ENCODE results near the gene CYP4V2.
A peak's percentile ranks its signal among the peaks of the same experiment; 100 is the strongest.

The CYP4V2 gene

DNA sequence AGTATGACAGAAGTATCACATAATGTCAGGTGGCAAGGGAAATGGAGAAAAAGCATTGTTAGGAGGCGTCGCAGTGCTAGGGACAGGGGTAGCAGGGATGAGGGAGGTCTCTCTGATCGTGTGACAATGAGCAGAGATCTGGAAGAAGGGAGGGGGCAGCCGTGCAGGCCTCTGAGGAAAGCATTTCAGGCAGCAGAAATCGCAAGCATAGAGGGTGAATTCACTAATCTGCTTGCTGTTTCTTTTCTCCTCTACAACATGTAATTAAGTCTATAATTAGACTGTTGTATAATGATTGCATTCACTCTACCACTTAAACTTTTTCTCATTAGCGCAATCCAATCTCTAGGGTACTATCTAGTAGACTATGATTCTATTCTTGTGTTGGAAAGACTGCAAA is 9.1 kb downstream of the CYP4V2 start:
- DNase-seq, result no peak
- Histone ChIP-seq H3K4me1 (peaks cover 0 to 3% (median 0%) of the 10 kb centered on the region in 4 donors), H3K9me3 (no peaks in the 10 kb centered on the region), H3K27me3 (no peaks in the 10 kb centered on the region), H3K36me3 (peaks cover 6 to 28% (median 15%) of the 10 kb centered on the region in 3 donors), H3K27ac (no peak overlapping the region), H3K4me3 (no peak overlapping the region)
- TF ChIP-seq, protein P1, sequence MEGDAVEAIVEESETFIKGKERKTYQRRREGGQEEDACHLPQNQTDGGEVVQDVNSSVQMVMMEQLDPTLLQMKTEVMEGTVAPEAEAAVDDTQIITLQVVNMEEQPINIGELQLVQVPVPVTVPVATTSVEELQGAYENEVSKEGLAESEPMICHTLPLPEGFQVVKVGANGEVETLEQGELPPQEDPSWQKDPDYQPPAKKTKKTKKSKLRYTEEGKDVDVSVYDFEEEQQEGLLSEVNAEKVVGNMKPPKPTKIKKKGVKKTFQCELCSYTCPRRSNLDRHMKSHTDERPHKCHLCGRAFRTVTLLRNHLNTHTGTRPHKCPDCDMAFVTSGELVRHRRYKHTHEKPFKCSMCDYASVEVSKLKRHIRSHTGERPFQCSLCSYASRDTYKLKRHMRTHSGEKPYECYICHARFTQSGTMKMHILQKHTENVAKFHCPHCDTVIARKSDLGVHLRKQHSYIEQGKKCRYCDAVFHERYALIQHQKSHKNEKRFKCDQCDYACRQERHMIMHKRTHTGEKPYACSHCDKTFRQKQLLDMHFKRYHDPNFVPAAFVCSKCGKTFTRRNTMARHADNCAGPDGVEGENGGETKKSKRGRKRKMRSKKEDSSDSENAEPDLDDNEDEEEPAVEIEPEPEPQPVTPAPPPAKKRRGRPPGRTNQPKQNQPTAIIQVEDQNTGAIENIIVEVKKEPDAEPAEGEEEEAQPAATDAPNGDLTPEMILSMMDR (IDR thresholded peaks at IDR 0.05), result no peak
- intact Hi-C loops (cut with DNase I; ENCODE audit: low total_unique reads), result no loop called here

DNA sequence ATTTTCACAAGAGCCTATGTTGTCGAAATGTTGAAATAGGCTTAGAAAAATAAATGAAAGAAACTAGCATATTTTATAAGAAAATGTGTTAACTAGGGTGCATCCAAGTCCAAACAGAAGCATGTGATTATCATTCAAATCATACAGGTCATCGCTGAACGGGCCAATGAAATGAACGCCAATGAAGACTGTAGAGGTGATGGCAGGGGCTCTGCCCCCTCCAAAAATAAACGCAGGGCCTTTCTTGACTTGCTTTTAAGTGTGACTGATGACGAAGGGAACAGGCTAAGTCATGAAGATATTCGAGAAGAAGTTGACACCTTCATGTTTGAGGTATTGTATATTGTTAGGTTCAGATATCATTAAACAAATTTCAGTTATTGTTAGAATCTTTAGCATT is 9.6 kb downstream of the CYP4V2 start:
- no peak for DNase-seq

DNA sequence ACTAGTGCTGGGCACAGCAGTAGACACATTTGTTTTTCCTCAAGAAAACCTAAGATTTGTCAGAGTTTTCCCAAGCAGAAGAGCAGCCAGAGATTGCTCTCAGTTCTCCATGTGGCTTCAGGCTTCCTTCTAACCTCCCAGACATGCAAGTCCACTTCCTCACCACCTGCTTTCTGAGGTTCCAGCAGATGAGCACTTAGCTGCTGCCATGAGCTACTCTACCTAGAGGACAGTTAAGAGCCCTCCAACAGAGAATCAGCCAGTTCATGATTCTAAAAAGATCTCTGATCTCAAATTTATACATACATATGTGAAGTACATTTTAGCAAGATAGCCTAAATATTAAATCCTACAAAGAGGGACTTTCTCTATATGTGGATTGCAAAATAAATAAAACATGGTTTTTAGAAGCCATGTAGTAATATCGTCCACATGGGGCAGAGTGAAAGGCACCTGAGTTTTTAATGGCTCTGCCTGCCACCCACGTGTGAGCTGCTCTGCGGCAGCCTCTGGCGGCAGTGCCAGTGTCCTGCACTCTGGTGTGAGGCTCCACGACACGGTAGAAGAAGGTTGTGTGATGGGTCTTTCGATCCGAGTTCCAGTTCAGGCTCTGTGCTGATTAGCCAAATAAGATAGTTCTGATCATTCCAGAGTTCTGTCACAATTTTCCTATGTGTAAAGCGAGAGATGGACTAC is 10.3 kb downstream of the CYP4V2 start:
- Histone ChIP-seq H3K27ac (no peak overlapping the region), H3K4me3 (no peak overlapping the region), H3K27me3 (no peaks in the 10 kb centered on the region), H3K36me3 (peaks cover 6 to 31% (median 8%) of the 10 kb centered on the region in 3 donors), H3K9me3 (no peaks in the 10 kb centered on the region), H3K4me1 (peaks cover 0 to 3% (median 0%) of the 10 kb centered on the region in 4 donors)
- DNase-seq, result no peak
- TF ChIP-seq, protein P1 (IDR thresholded peaks at IDR 0.05), result peak; percentile 63 to 66
- intact Hi-C loops (cut with DNase I; ENCODE audit: low total_unique reads), result no loop called here

More for the DNA sequence above, 9.6 kb downstream of the CYP4V2 start:
- Histone ChIP-seq H3K4me3 (no peak overlapping the region), H3K36me3 (peaks cover 6 to 31% (median 11%) of the 10 kb centered on the region in 3 donors), H3K27ac (no peak overlapping the region), H3K4me1 (peaks cover 0 to 3% (median 0%) of the 10 kb centered on the region in 4 donors), H3K9me3 (no peaks in the 10 kb centered on the region), H3K27me3 (no peaks in the 10 kb centered on the region)
- intact Hi-C loops (cut with DNase I; ENCODE audit: low total_unique reads), result no loop called here
- TF ChIP-seq, protein P1 (IDR thresholded peaks at IDR 0.05), result no peak

DNA sequence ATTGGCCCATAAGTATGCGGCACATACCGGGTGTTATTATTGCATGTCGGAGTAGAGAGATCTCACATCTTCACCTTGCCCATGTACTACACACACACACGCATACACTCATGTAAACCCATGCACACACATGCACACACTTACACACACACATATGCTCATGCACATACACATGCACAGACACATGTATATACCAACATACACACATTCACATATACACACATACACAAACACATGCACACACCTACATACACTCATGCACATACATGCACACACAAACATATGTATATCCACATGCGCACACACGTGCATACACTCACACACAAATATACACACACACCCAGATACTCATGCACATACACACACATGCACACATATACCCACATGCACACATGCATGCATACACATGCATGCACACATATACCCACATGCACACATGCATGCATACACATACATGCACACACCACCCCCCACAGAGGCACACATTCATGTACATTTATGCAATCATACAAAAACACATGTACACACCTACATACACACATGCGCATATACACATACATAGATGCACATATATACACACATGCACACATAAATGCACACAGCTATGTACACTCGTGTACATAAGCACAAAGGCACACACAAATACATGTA is 11.2 kb downstream of the CYP4V2 start:
- Histone ChIP-seq H3K9me3 (no peaks in the 10 kb centered on the region), H3K36me3 (peaks cover 0 to 27% (median 0%) of the 10 kb centered on the region in 3 donors), H3K4me3 (no peak overlapping the region), H3K4me1 (peaks cover 0 to 3% (median 0%) of the 10 kb centered on the region in 4 donors), H3K27ac (no peak overlapping the region), H3K27me3 (no peaks in the 10 kb centered on the region)
- no peak for DNase-seq
- intact Hi-C loops (cut with DNase I; ENCODE audit: low total_unique reads), result no loop called here
- TF ChIP-seq, protein P1 (IDR thresholded peaks at IDR 0.05), result no peak

DNA sequence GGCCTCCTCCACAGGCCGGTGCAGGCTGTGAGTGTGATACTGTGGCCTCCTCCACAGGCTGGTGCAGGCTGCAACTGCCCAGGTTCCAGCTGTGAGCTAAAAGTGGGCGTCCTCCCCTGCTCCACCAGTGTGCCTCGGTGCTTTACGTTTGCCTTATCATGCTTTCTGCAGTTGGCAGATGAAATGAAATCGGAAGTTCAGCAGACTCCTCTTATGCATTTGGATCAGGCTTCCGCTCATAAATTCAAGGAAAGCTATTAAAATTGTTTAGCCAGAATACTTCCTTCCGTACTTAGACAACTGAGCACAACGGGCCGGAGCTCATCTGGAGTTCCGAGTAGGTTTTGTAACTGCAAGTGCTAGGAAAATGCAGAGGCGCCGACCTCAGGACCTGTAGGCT is 12.0 kb downstream of the CYP4V2 start:
- Histone ChIP-seq H3K4me3 (peak overlapping the region in 1 of 2 donors; percentile 48), H3K4me1 (peaks cover 0 to 3% (median 0%) of the 10 kb centered on the region in 4 donors), H3K27me3 (no peaks in the 10 kb centered on the region), H3K27ac (peak overlapping the region in 1 of 2 donors; percentile 63), H3K9me3 (no peaks in the 10 kb centered on the region), H3K36me3 (peaks cover 0 to 19% (median 0%) of the 10 kb centered on the region in 3 donors)
- intact Hi-C loops (cut with DNase I; ENCODE audit: low total_unique reads), result no loop called here
- TF ChIP-seq, protein P1 (IDR thresholded peaks at IDR 0.05), result no peak
- no peak for DNase-seq
